ENCODE results near the gene HRH1.
"Not testable (repeated sequence)": the region's sequence is repeated elsewhere in the genome, so short reads cannot be mapped to it uniquely, and the experiment has no call there.

HRH1 gene

GRCh38 chr3:11172096-11172690 is 17.9 kb downstream of the HRH1 start:
- DNase-seq (ENCODE audit: low read depth) = no peak

GRCh38 chr3:11173828-11174465 is 19.7 kb downstream of the HRH1 start:
- no peak for DNase-seq (ENCODE audit: low read depth)

- no peak for DNase-seq (ENCODE audit: low read depth)
Measured at GRCh38 chr3:11178421-11178820, 24.1 kb downstream of the HRH1 start.

GRCh38 chr3:11184328-11184969 is 30.2 kb downstream of the HRH1 start:
- DNase-seq (ENCODE audit: low read depth) = not testable (repeated sequence)

GRCh38 chr3:11185144-11185543 is 30.9 kb downstream of the HRH1 start:
- DNase-seq (ENCODE audit: low read depth) = no peak

- DNase-seq (ENCODE audit: low read depth) = peak; percentile 86
Measured at GRCh38 chr3:11185564-11186317, 31.4 kb downstream of the HRH1 start.

GRCh38 chr3:11186318-11186692 is 32.0 kb downstream of the HRH1 start:
- no peak for DNase-seq (ENCODE audit: low read depth)

- no peak for DNase-seq (ENCODE audit: low read depth)
Measured at GRCh38 chr3:11186771-11187191, 32.5 kb downstream of the HRH1 start.

- no peak for DNase-seq (ENCODE audit: low read depth)
Measured at GRCh38 chr3:11187681-11188080, 33.4 kb downstream of the HRH1 start.

GRCh38 chr3:11188231-11188630 is 33.9 kb downstream of the HRH1 start:
- no peak for DNase-seq (ENCODE audit: low read depth)

- no peak for DNase-seq (ENCODE audit: low read depth)
Measured at GRCh38 chr3:11195201-11195600, 40.9 kb downstream of the HRH1 start.

GRCh38 chr3:11195721-11196332 is 41.5 kb downstream of the HRH1 start:
- no peak for DNase-seq (ENCODE audit: low read depth)

- DNase-seq (ENCODE audit: low read depth) = no peak
Measured at GRCh38 chr3:11197484-11197883, 43.2 kb downstream of the HRH1 start.

- DNase-seq (ENCODE audit: low read depth) = no peak
Measured at GRCh38 chr3:11198070-11198469, 43.8 kb downstream of the HRH1 start.

GRCh38 chr3:11198495-11198894 is 44.2 kb downstream of the HRH1 start:
- no peak for DNase-seq (ENCODE audit: low read depth)

GRCh38 chr3:11199902-11200845 is 45.9 kb downstream of the HRH1 start:
- DNase-seq (ENCODE audit: low read depth) = no peak

- DNase-seq (ENCODE audit: low read depth) = no peak
Measured at GRCh38 chr3:11201251-11202019, 47.1 kb downstream of the HRH1 start.

GRCh38 chr3:11203961-11204360 is 49.7 kb downstream of the HRH1 start:
- DNase-seq (ENCODE audit: low read depth) = no peak

- no peak for DNase-seq (ENCODE audit: low read depth)
Measured at GRCh38 chr3:11204697-11205348, 50.5 kb downstream of the HRH1 start.

GRCh38 chr3:11205881-11206280 is 51.6 kb downstream of the HRH1 start:
- DNase-seq (ENCODE audit: low read depth) = not testable (repeated sequence)
